K562 (cell line): Measurements from ENCODE around the gene GFAP. TPM values are rescaled to one million over a fixed set of nuclear protein-coding genes. Genes with fewer than 3 reads are reported as not detected.

Experiments used
- FOXM1 ChIP-seq, 2 experiments: fragments of 450-650 bp in 1 of 2; sonication (generic) in 1 of 2; formaldehyde crosslinking in 1 of 2; IDR thresholded peaks; 2 replicates each; pipeline versions ENCODE4 v1.6.1 to v1.9.0; 2017 to 2022; ENCODE audit warnings: low read depth in 2 of 2, mild to moderate bottlenecking in 2 of 2, missing genetic modification reagents in 1 of 2, moderate library complexity in 1 of 2
- HMGN3 ChIP-seq: IDR thresholded peaks from 2 replicates; pipeline ENCODE4 v1.6.1; 2011; ENCODE audit warnings: borderline replicate concordance, low read depth, mild to moderate bottlenecking, mixed read lengths, low read length; ENCODE audit not compliant: insufficient read length; ENCODE audit errors: extremely low read depth
- NCOR1 ChIP-seq: fragments of 450-650 bp; IDR thresholded peaks from 2 replicates; pipeline ENCODE4 v1.6.1; 2016; ENCODE audit warnings: mild to moderate bottlenecking, moderate library complexity
- U2AF2 ChIP-seq: fragments of 200-400 bp; formaldehyde crosslinking; optimal IDR thresholded peaks from 2 replicates; pipeline ENCODE3; 2017; ENCODE audit warnings: low read depth, mild to moderate bottlenecking, low read length
- ZC3H11A ChIP-seq: IDR thresholded peaks from 2 replicates; pipeline ENCODE4 v1.6.1; 2012; ENCODE audit warnings: low read depth, low read length, improper control_type of control experiment
- polyA plus RNA-seq, 8 experiments: library from polyadenylated mRNA; depleted of rRNA in 4 of 8; stranded (reverse) in 5 of 8; unstranded in 3 of 8; fragments of >200 nt; fragmentation: Nextera tagmentation in 2 of 8; fragmentation: Illumina TruSeq in 1 of 8; extraction: Ambion mirVana in 2 of 8; extraction: Trizol in 1 of 8; gene quantifications; 2 replicates each; pipeline versions ENCODE4 v1.2.1 to v1.2.3, GENCODE V29; 2011 to 2014; ENCODE audit warnings: inconsistent platforms in 1 of 8, missing spikeins in 1 of 8
- total RNA-seq, 7 experiments: library from RNA; depleted of rRNA in 6 of 7; stranded (reverse); fragments of >200 nt in 6 of 7; fragmentation: Illumina TruSeq in 2 of 7; extraction: Trizol in 2 of 7; gene quantifications; 2 replicates each; pipeline versions ENCODE4 v1.2.1 to v1.2.3, GENCODE V29; 2011 to 2021; ENCODE audit warnings: low replicate concordance in 1 of 7
- TF ChIP-seq, protein P1 (sequence below): fragments of 450-650 bp; formaldehyde crosslinking; IDR thresholded peaks from 2 replicates; pipeline ENCODE4 v1.4.0; 2020; ENCODE audit warnings: mild to moderate bottlenecking, moderate library complexity
- TF ChIP-seq, protein P2 (sequence below): sonication (generic); formaldehyde crosslinking; IDR thresholded peaks from 2 replicates; pipeline ENCODE4 v1.8.0; 2022; ENCODE audit warnings: missing genetic modification reagents, mild to moderate bottlenecking, moderate library complexity, borderline replicate concordance

The GFAP gene
- total and polyA plus RNA-seq, 9 of the 15 experiments (the other 6 are each of a cell fraction or from before 2014, with no cell fraction given): 0.07 to 1.4 (median 0.60) TPM; not detected in 1

DNA sequence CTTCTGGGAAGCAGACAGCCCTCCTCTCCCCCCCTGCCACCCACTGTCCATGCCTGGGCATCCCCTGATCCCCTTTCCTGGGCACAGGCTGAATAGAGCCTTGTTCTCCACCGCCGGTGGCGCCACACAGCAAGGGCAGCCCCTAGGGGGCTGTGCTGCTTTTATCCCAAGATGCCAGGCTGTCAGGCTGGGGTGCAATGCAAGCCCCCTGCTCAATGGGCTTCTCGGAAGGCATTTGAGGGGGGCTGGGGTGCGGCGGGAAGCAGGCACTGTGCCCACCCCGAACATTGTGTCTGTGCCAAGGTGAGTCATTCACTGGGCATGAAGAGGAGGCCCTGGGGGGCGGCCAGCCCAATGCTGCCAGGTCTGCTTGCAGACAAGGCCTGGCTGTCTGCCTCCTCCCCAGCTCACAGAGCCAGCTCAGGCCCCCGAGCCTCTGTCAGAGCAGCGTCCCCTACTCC, 1.5 kb upstream of the GFAP start (continued):
- TF ChIP-seq, protein P1, sequence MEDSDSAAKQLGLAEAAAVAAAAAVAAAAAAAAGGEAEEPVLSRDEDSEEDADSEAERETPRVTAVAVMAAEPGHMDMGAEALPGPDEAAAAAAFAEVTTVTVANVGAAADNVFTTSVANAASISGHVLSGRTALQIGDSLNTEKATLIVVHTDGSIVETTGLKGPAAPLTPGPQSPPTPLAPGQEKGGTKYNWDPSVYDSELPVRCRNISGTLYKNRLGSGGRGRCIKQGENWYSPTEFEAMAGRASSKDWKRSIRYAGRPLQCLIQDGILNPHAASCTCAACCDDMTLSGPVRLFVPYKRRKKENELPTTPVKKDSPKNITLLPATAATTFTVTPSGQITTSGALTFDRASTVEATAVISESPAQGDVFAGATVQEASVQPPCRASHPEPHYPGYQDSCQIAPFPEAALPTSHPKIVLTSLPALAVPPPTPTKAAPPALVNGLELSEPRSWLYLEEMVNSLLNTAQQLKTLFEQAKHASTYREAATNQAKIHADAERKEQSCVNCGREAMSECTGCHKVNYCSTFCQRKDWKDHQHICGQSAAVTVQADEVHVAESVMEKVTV: no peak
- TF ChIP-seq NCOR1 (no peak), ZC3H11A (no peak), FOXM1 (IDR thresholded peaks at IDR 0.05; ENCODE audit: low read depth) (no peak), FOXM1 (CRISPR knock-in tag; IDR thresholded peaks at IDR 0.05; ENCODE audit: low read depth) (no peak), U2AF2 (no peak), HMGN3 (no peak)
- TF ChIP-seq, protein P2, sequence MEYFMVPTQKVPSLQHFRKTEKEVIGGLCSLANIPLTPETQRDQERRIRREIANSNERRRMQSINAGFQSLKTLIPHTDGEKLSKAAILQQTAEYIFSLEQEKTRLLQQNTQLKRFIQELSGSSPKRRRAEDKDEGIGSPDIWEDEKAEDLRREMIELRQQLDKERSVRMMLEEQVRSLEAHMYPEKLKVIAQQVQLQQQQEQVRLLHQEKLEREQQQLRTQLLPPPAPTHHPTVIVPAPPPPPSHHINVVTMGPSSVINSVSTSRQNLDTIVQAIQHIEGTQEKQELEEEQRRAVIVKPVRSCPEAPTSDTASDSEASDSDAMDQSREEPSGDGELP: no peak
